ENCODE measurements around the gene L2HGDH.
"Not testable (repeated sequence)": the region's sequence is repeated elsewhere in the genome, so short reads cannot be mapped to it uniquely, and the experiment has no call there.

The L2HGDH gene

GRCh38 chr14:50311972-50312733, at the start of gene L2HGDH, which contains the start of gene DMAC2L:
L2HGDH (minus strand) TSS chr14:50312229; CDS start chr14:50312150, 79 bp downstream.
DMAC2L (plus strand) TSS chr14:50312324; CDS start chr14:50321488, 9,164 bp downstream.
- peak; percentile 72 to 93 (median 78) for DNase-seq (ENCODE audit: low read depth in 3 of 3)

- no peak for DNase-seq (ENCODE audit: low read depth in 3 of 3)
These were observed 48.8 kb upstream of the L2HGDH start for GRCh38 chr14:50360851-50361250.

- no peak for DNase-seq (ENCODE audit: low read depth in 3 of 3)
These were observed 48.1 kb upstream of the L2HGDH start for GRCh38 chr14:50360093-50360492.

- no peak for DNase-seq (ENCODE audit: low read depth in 3 of 3)
These were observed 47.6 kb upstream of the L2HGDH start for GRCh38 chr14:50359631-50360030.

- no peak for DNase-seq (ENCODE audit: low read depth in 3 of 3)
These were observed 45.8 kb upstream of the L2HGDH start for GRCh38 chr14:50357753-50358395.

GRCh38 chr14:50357124-50357523, 45.1 kb upstream of the L2HGDH start:
- no peak for DNase-seq (ENCODE audit: low read depth in 3 of 3)

- not testable (repeated sequence) for DNase-seq (ENCODE audit: low read depth in 3 of 3)
These were observed 44.3 kb upstream of the L2HGDH start for GRCh38 chr14:50356283-50356682.

- DNase-seq (ENCODE audit: low read depth in 3 of 3) = no peak
These were observed 43.7 kb upstream of the L2HGDH start for GRCh38 chr14:50355692-50356091.

- no peak for DNase-seq (ENCODE audit: low read depth in 3 of 3)
These were observed 42.5 kb upstream of the L2HGDH start for GRCh38 chr14:50354527-50354926.

GRCh38 chr14:50353126-50353525, 41.1 kb upstream of the L2HGDH start:
- DNase-seq (ENCODE audit: low read depth in 3 of 3) = no peak

- DNase-seq (ENCODE audit: low read depth in 3 of 3) = no peak
These were observed 40.6 kb upstream of the L2HGDH start for GRCh38 chr14:50352584-50352983.

- DNase-seq (ENCODE audit: low read depth in 3 of 3) = no peak
These were observed 38.9 kb upstream of the L2HGDH start for GRCh38 chr14:50350975-50351374.

DNA sequence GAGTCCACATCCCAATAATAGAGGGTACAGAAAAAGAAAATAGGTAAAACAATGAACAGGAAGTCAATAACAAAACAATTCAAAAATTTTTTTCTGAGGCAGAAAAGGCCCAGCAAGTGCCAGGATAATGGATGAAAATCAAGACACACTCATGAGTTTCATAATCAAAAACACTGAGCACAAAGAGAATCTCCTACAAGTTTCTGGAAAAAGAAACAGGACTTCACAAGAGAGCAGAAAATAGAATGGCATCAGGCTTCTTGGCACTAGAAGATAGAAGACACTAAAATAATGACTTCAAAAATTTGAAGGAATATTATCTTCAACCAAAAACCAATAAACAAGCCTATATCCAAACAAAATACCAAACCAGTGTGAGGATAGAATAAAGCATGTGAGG, 36.9 kb upstream of the L2HGDH start:
- no peak for DNase-seq (ENCODE audit: low read depth in 3 of 3)

GRCh38 chr14:50347521-50347920, 35.5 kb upstream of the L2HGDH start:
- DNase-seq (ENCODE audit: low read depth in 3 of 3) = no peak

DNA sequence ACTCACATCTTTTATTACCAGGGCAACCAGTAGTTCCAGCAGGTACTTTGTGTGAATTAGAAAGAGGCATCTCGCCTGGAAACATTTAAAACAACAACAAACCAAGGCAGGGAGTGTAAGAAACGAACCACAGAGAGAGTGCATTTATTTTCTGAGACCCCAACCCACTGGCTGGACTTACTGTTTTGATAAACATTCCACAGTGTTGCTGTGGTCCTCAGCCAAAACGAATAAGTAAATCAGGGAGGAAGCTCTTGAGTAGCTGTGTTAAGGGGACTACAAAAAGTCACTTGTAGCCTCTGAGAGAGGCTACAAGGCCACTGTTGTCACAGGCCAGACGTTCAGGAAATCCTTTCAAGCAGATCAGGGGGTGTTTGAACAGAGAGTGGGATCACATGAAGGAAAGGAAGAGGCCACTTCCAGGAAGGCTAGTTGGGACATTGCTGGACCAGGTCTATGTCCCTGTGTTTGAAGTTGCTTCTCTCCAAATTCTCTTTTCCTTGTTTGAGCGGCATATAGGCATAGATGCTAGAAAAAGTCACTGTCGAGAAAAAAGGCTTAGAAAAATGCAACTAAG, 33.9 kb upstream of the L2HGDH start:
- no peak for DNase-seq (ENCODE audit: low read depth in 3 of 3)

- DNase-seq (ENCODE audit: low read depth in 3 of 3) = no peak
These were observed 33.0 kb upstream of the L2HGDH start for GRCh38 chr14:50344876-50345563.

DNA sequence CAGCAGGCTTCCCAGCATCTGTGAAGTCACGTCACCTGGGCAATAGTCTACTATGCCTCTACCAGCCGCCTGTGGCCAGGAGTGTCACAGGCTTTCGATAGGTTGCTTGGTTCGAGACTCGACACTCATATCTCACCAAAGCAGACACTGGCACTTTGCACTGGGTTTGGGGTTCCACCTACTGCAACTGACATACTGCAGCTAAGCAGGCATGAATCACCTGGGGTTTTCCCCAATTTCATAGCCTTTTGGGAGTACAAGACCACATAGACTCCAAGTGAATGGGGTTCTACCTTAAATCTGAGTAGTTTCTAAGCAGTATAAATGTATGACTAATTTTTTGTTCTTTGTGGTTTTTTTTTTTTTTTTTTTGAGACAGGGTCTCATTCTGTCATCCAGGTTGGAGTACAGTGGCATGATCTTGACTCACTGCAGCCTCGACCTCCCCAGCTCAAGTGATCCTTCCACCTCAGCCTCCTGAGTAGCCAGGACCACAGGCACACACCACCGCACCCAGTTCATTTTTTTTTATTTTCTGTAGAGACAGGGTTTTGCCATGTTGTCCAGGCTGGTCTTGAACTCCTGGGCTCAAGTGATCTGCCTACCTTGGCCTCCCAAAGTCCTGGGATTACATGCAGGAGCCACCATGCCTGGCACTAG, 32.2 kb upstream of the L2HGDH start:
- peak; percentile 65 to 81 (median 72) for DNase-seq (ENCODE audit: low read depth in 3 of 3)

GRCh38 chr14:50343434-50343833, 31.4 kb upstream of the L2HGDH start:
- no peak for DNase-seq (ENCODE audit: low read depth in 3 of 3)

GRCh38 chr14:50342221-50343078, 30.4 kb upstream of the L2HGDH start:
- DNase-seq (ENCODE audit: low read depth in 3 of 3) = peak in 1 of 3 donors; percentile 23

GRCh38 chr14:50340963-50341362, 28.9 kb upstream of the L2HGDH start:
- DNase-seq (ENCODE audit: low read depth in 3 of 3) = no peak

DNA sequence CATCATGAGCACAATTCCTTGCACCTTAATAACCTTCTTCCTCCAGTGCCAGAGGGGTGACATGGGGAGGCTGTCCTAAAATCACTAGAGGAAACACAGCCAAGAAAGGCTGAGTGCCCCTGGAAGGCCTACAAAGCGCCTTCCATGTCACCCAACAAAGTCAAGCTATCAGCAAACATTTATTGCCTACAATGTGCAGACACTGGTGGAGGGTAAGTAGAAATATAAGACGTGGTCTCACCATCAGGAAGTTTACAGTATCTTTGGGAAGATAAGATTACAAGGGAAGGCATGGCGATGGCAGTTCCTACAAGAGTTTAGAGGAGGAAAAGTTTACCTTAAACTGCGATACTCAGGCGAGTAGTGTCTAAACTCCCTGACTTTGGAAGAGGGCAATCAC, 28.0 kb upstream of the L2HGDH start:
- no peak for DNase-seq (ENCODE audit: low read depth in 3 of 3)

Measured in stimulated activated CD4-positive, alpha-beta T cell treated with anti-CD3 and anti-CD28 coated beads, TNF-alpha, amount 100 ng/mL, for 48 hours (primary cell).